Measurements from ENCODE around the gene GIGYF2. TPM values are rescaled to one million over a fixed set of nuclear protein-coding genes. Genes with fewer than 3 reads are reported as not detected.

The GIGYF2 gene
- total RNA-seq, 4 donors from 2014 or later, result 54.2 to 64.7 (median 59.9) TPM

DNA sequence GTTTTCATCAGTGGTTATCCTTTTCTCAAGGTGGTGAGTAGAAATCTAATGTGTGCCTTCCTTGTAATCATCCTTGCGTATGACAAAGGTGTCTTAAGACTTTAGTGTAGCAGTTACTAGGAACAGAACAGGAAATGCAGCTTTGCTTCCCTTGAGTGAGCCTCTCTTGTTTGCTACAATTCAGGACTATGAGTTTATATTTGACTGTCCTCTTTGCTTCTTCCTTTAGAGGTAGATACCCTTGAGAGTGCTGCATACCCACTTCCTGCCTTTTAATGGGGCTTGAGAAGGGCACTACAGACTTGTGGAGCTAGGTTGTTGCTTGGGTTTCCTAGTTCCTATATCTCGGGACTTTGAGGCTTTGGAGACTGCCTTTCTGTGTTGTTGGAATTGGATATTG lies 75.4 kb downstream of the GIGYF2 start:
- DNase-seq (ENCODE audit: extremely low spot score), result no peak
- H3K36me3 ChIP-seq, result peaks cover 10 to 40% (median 26%) of the 10 kb centered on the region in 4 donors
- H3K27me3 ChIP-seq, result no peaks in the 10 kb centered on the region
- H3K4me1 ChIP-seq, result no peaks in the 10 kb centered on the region
- TF ChIP-seq EP300 (IDR thresholded peaks at IDR 0.05) (no peak), POLR2A (IDR thresholded peaks at IDR 0.05; ENCODE audit: low read depth) (no peak), CTCF (IDR thresholded peaks at IDR 0.05) (no peak)
- intact Hi-C loops (cut with DNase I), result no loop called here
- no peak overlapping the region for H3K4me3 ChIP-seq
- no peaks in the 10 kb centered on the region for H3K9me3 ChIP-seq
- no peak overlapping the region for H3K27ac ChIP-seq (replicated peaks in 1 of 4)
- 94% methylated on average over 2 of the region's 2 CpGs for WGBS

DNA sequence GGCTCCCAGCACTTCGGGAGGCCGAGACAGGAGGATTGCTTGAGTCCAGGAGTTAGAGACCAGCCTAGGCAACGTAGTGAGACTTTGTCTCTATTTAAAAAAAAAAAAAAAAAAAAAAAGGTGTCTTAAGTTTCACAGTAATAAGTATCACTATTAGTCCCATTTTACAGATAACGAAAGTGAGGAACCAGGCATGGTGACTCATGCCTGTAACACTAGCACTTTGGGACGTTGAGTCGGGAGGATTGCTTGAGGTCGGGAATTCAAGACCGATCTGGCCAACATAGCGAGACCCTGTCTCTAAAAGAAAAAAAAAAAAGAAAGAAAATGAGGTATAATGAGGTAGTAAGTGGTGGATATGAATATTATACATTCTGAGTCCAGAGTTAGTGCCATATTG lies 76.7 kb downstream of the GIGYF2 start:
- intact Hi-C loops (cut with DNase I), result no loop called here
- H3K4me1 ChIP-seq, result peaks cover 0 to 1% (median 0%) of the 10 kb centered on the region in 4 donors
- DNase-seq (ENCODE audit: extremely low spot score), result no peak
- H3K27ac ChIP-seq (replicated peaks in 1 of 4), result no peak overlapping the region
- H3K27me3 ChIP-seq, result no peaks in the 10 kb centered on the region
- no peak overlapping the region for H3K4me3 ChIP-seq
- H3K9me3 ChIP-seq, result no peaks in the 10 kb centered on the region
- TF ChIP-seq EP300 (IDR thresholded peaks at IDR 0.05), result no peak
- TF ChIP-seq POLR2A (IDR thresholded peaks at IDR 0.05; ENCODE audit: low read depth), result no peak
- TF ChIP-seq POLR2AphosphoS5 (IDR thresholded peaks at IDR 0.05), result no peak
- no peak for TF ChIP-seq CTCF (IDR thresholded peaks at IDR 0.05)
- peaks cover 0 to 38% (median 18%) of the 10 kb centered on the region in 4 donors for H3K36me3 ChIP-seq
- WGBS, result 95% methylated on average over 9 of the region's 9 CpGs

- no peaks in the 10 kb centered on the region for H3K9me3 ChIP-seq
- no peak for TF ChIP-seq EP300 (IDR thresholded peaks at IDR 0.05)
- H3K27ac ChIP-seq (replicated peaks in 1 of 4), result no peak within 1 kb of the TSS
- H3K4me3 ChIP-seq, result no peak within 1 kb of the TSS
- intact Hi-C loops (cut with DNase I), result no loop called here
- H3K36me3 ChIP-seq, result peaks cover 0 to 26% (median 10%) of the 10 kb centered on the region in 4 donors
- WGBS, result 80% methylated on average over 1 of the region's 1 CpG
- peaks cover 6 to 16% (median 12%) of the 10 kb centered on the region in 4 donors for H3K4me1 ChIP-seq
- DNase-seq (ENCODE audit: extremely low spot score), result no peak
- H3K27me3 ChIP-seq, result no peaks in the 10 kb centered on the region
Measured at GRCh38 chr2:232776435-232776834, 79.3 kb downstream of the GIGYF2 start, which contains the start of gene KCNJ13. KCNJ13 (minus strand) TSS chr2:232776565; CDS start chr2:232771362, 5,203 bp downstream.

DNA sequence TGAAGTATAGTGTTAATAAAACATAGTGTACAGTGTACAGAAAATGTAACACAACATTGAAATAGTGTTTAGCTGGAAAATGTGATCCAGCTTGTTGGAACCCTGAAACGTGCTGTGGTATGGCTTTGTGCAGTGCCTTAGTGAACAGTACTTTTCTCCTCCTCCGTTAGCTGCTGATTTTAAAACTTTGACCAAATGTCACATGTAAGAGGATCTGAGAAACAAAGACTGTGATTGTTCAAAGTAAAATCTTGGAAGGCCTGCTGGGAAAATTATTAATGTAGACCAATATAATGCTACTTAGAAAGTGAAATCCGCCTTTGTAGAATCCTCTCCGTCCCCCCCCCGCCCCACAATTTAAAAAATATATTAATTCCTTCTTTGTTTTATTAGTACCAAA lies 80.1 kb downstream of the GIGYF2 start:
- Histone ChIP-seq H3K4me3 (no peak overlapping the region), H3K27ac (replicated peaks in 1 of 4) (no peak overlapping the region), H3K36me3 (peaks cover 0 to 19% (median 6%) of the 10 kb centered on the region in 4 donors), H3K4me1 (peaks cover 6 to 16% (median 12%) of the 10 kb centered on the region in 4 donors), H3K9me3 (no peaks in the 10 kb centered on the region), H3K27me3 (no peaks in the 10 kb centered on the region)
- WGBS, result 85% methylated on average over 5 of the region's 5 CpGs
- intact Hi-C loops (cut with DNase I), result no loop called here
- no peak for TF ChIP-seq POLR2A (IDR thresholded peaks at IDR 0.05; ENCODE audit: low read depth)
- TF ChIP-seq POLR2AphosphoS5 (IDR thresholded peaks at IDR 0.05), result no peak
- no peak for TF ChIP-seq CTCF (IDR thresholded peaks at IDR 0.05)
- no peak for TF ChIP-seq EP300 (IDR thresholded peaks at IDR 0.05)
- no peak for DNase-seq (ENCODE audit: extremely low spot score)

GRCh38 chr2:232779465-232779864 lies 82.3 kb downstream of the GIGYF2 start:
- Histone ChIP-seq H3K4me1 (peaks cover 6 to 16% (median 12%) of the 10 kb centered on the region in 4 donors), H3K4me3 (no peak overlapping the region), H3K36me3 (peaks cover 0 to 21% (median 4%) of the 10 kb centered on the region in 4 donors), H3K27me3 (no peaks in the 10 kb centered on the region), H3K9me3 (no peaks in the 10 kb centered on the region), H3K27ac (replicated peaks in 1 of 4) (no peak overlapping the region)
- intact Hi-C loops (cut with DNase I), result no loop called here
- no peak for DNase-seq (ENCODE audit: extremely low spot score)
- TF ChIP-seq POLR2AphosphoS5 (IDR thresholded peaks at IDR 0.05) (no peak), EP300 (IDR thresholded peaks at IDR 0.05) (no peak), POLR2A (IDR thresholded peaks at IDR 0.05; ENCODE audit: low read depth) (no peak), CTCF (IDR thresholded peaks at IDR 0.05) (no peak)
- 56% methylated on average over 3 of the region's 3 CpGs for WGBS

Measured in esophagus muscularis mucosa (tissue), 4 donors.